Ovary (tissue), 3 donors: ENCODE results near the gene MYADML2.

Experiments used
- POLR2A ChIP-seq: fragments of 450-650 bp; IDR thresholded peaks from one replicate; pipeline ENCODE4 v1.6.1; 2017; ENCODE audit warnings: antibody characterized with exemption, mild to moderate bottlenecking, moderate library complexity
- TF ChIP-seq, protein P1 (sequence below), 3 donors: fragments of 450-650 bp in 2 of 3; fragments of 200-600 bp in 1 of 3; IDR thresholded peaks; one replicate each; pipeline versions ENCODE4 v1.5.1 to v1.8.0; 2016 to 2022; ENCODE audit warnings: antibody characterized with exemption in 3 of 3, mild to moderate bottlenecking in 1 of 3
- donor health status: DM: no; HTN: no; CAD: no.

DNA sequence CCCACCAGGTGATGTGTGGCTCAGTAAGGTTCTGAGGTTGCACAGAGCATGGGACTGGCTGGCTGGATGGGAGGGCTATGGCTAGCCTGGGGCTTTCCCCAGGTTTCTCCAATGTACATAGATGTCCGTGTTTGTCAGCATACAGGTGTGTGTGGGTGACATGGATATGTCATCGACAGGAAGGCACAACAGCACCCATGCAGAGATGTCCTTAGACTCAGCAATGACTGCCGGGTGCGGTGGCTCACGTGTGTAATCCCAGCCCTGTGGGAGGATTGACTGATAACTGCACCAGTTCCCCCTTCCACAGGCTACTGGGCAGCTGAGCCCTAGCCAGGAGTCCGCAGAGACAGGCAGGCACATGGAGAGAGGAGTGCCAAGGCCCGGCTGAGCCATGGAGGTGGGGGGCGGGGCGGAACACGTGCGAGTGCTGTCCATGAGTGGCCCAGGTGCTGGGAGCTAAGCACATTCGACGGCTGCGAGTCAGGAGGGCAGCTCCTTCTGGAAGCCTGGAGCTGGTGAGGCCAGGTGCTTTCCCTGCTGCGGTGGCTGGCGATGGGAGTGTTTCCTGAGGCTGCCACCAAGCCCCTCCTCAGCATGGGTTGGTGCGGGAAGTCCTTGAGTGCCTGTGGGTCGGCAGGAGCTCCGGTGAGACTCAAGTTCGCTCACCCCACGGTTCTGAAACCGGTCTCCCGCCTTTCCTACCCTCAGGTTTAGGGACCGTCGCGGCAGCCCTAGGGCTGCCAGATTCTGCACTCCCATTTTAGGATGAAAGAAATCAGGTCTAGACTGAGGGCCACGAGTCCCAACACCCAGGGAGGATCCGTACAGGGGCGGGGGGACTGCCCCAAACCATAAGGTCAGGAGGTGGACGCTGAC lies 29.5 kb upstream of the MYADML2 start:
- TF ChIP-seq, protein P1, sequence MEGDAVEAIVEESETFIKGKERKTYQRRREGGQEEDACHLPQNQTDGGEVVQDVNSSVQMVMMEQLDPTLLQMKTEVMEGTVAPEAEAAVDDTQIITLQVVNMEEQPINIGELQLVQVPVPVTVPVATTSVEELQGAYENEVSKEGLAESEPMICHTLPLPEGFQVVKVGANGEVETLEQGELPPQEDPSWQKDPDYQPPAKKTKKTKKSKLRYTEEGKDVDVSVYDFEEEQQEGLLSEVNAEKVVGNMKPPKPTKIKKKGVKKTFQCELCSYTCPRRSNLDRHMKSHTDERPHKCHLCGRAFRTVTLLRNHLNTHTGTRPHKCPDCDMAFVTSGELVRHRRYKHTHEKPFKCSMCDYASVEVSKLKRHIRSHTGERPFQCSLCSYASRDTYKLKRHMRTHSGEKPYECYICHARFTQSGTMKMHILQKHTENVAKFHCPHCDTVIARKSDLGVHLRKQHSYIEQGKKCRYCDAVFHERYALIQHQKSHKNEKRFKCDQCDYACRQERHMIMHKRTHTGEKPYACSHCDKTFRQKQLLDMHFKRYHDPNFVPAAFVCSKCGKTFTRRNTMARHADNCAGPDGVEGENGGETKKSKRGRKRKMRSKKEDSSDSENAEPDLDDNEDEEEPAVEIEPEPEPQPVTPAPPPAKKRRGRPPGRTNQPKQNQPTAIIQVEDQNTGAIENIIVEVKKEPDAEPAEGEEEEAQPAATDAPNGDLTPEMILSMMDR (IDR thresholded peaks at IDR 0.05): no peak
- no peak for TF ChIP-seq POLR2A
